Mesodermal cell (in vitro differentiated cells): Measurements from ENCODE around the gene SFTPD.
"Not testable (repeated sequence)": the region's sequence is repeated elsewhere in the genome, so short reads cannot be mapped to it uniquely, and the experiment has no call there.

Experiments used
- H3K27ac ChIP-seq: 2 replicates; pipeline ENCODE4 v1.7.0; 2013; ENCODE audit warnings: mild to moderate bottlenecking, low read depth, low read length, moderate library complexity; ENCODE audit not compliant: severe bottlenecking
- H3K36me3 ChIP-seq: 2 replicates; pipeline ENCODE4 v1.7.1; 2013; ENCODE audit warnings: mild to moderate bottlenecking, low read length, moderate library complexity; ENCODE audit not compliant: control insufficient read depth, insufficient read depth
- H3K4me1 ChIP-seq: one replicate; pipeline ENCODE4 v1.7.1; 2013; ENCODE audit warnings: mild to moderate bottlenecking, low read length; ENCODE audit not compliant: insufficient read depth, control insufficient read depth, poor library complexity, severe bottlenecking
- H3K4me3 ChIP-seq: 2 replicates; pipeline ENCODE4 v1.7.0; 2013; ENCODE audit warnings: low read length, control low read depth, mild to moderate bottlenecking; ENCODE audit not compliant: insufficient read depth, poor library complexity, severe bottlenecking; ENCODE audit errors: extremely low read depth
- H3K9me3 ChIP-seq: 2 replicates; pipeline ENCODE4 v1.7.1; 2013; ENCODE audit warnings: mild to moderate bottlenecking, low read length, moderate library complexity; ENCODE audit not compliant: control insufficient read depth
- WGBS, 2 experiments: methylation state at CpG; one replicate each; pipeline ENCODE4 v1.1.5; 2013; ENCODE audit warnings: missing lambda C conversion rate in 2 of 2; ENCODE audit not compliant: insufficient coverage in 2 of 2; 5-methylcytosine and 5-hydroxymethylcytosine counted together

Gene SFTPD

DNA sequence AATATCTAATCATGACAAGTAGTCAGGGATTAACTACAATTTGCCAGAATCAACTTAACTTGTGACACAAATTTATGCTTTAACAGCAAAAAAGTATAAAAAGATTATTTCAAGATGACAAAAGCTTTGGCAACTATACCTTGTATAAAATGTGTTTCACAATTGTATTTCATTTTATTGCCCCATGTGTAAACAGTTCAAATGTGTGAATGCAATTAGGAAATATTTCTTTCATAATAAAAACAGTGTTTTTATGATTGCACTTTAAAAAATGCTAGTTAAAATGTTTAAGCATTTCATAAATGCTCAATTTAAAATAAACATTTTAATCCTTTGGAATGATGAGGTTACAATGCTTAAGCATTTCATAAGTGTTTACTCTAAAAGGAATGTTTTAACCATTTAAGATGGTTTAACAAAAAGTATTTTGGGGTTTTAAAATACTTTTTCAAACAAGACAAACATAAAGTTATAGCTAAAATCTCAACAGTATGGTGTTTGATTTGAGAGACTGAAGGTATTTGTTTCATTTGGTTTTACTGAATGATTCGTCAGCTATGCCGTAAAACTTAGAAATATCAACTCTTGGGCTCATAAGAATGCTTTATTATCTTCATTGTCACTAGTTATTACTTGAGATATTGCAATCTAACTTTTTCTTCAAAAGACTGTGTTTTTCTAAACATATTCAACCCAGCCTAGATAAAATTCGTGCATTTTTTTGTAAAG lies 50.1 kb downstream of the SFTPD start:
- no CpG with 5 or more reads among the region's 3 CpGs for WGBS, 2 experiments
- no peaks in the 10 kb centered on the region for H3K36me3 ChIP-seq
- H3K9me3 ChIP-seq: no peaks in the 10 kb centered on the region
- H3K27ac ChIP-seq: no peak overlapping the region
- H3K4me3 ChIP-seq: no peak overlapping the region
- no peaks in the 10 kb centered on the region for H3K4me1 ChIP-seq

DNA sequence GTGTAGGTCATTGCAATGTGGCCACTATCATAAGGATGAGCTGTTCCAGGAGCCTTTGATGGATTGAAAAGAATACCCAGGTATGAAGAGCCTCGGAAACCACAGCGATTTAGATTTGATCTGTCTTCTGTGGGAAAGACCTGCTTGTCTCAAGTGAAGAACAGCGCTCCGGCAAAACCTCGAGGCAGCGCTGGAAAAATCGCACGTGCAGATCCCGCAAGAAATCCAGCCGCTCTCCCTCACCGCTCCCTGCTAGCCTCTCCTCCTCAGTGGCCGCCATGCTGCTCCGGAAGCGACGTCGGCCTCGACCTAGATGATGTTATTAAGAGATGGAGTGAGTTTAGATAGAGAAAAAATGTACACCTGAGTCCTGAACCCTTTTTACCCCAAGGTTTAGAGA lies 56.0 kb downstream of the SFTPD start:
- not testable (repeated sequence) for H3K9me3 ChIP-seq, H3K4me3 ChIP-seq, H3K36me3 ChIP-seq, H3K4me1 ChIP-seq, H3K27ac ChIP-seq
- WGBS, 2 experiments: 87 to 99% methylated on average over 9 of the region's 17 CpGs

DNA sequence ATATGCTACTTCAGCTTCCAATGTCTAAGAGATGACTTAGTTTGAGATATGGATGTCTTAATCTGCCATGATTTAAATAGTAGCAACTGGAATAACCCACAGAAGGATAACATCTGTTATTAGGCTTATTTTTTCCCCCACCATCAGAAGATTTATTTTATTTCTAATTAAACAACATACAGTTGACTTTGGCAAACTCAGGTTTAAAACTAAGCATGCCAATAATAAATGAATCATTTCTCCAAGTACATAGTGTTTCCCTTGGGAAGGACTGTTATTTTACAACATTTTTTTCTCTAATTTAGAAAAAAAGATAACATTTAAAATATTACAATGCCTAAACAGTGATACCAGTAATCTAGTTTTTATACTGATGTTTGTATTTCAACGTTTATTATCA lies 58.4 kb downstream of the SFTPD start:
- no CpG with 5 or more reads among the region's 1 CpG for WGBS, 2 experiments
- H3K27ac ChIP-seq: no peak overlapping the region
- no peaks in the 10 kb centered on the region for H3K36me3 ChIP-seq

DNA sequence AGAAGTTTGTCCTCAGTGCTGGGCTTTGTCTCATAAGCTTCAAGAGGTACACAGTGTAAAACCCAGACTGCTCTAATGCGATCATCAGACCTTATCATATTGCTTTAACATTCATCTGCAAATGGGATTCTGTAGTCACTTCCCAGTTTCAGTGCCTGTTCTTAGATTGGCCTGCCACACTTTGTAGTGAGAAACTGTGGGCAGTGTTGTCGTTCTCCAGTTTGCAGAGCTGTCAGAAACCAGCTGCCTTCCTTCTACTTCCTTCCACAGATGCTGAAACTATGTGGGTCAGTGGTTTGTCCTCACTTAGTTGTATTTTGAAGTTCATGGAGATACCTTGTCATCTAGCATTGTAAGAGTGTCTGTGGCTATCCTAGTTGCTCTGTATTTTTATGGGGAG lies 59.9 kb downstream of the SFTPD start:
- WGBS, 2 experiments: no CpG with 5 or more reads among the region's 2 CpGs

More for the DNA sequence above, 58.4 kb downstream of the SFTPD start:
- Histone ChIP-seq H3K4me1 (no peaks in the 10 kb centered on the region), H3K9me3 (no peaks in the 10 kb centered on the region), H3K4me3 (no peak overlapping the region)

More for the DNA sequence above, 59.9 kb downstream of the SFTPD start:
- H3K27ac ChIP-seq, H3K9me3 ChIP-seq, H3K4me1 ChIP-seq, H3K4me3 ChIP-seq, H3K36me3 ChIP-seq: not testable (repeated sequence)
